Neural cell (in vitro differentiated cells): ENCODE results near the gene HOATZ. TPM values are rescaled to one million over a fixed set of nuclear protein-coding genes. Genes with fewer than 3 reads are reported as not detected.

Source experiments
- H2AFZ ChIP-seq: fragments of 200-600, 300-800 bp; sonication (generic), shearing (Covaris generic); 2 replicates; pipeline ENCODE4 v1.6.0; 2014; ENCODE audit warnings: low read depth, mild to moderate bottlenecking, antibody characterized with exemption, low read length, moderate library complexity
- H3F3A ChIP-seq: fragments of 200-600 bp; shearing (Covaris generic); 2 replicates; pipeline ENCODE4 v1.6.1; 2016; ENCODE audit warnings: mild to moderate bottlenecking, moderate library complexity, mixed read lengths, antibody characterized with exemption, low read length; ENCODE audit not compliant: insufficient read depth, poor library complexity, severe bottlenecking
- H3K27ac ChIP-seq: fragments of 200-600, 300-800 bp; sonication (generic), shearing (Covaris generic); 2 replicates; pipeline ENCODE4 v1.5.1; 2014; ENCODE audit warnings: mild to moderate bottlenecking, low read length, moderate library complexity
- H3K27me3 ChIP-seq: fragments of 300-800, 200-600 bp; sonication (generic), shearing (Covaris generic); 2 replicates; pipeline ENCODE4 v1.6.0; 2014; ENCODE audit warnings: mild to moderate bottlenecking, low read depth, low read length, moderate library complexity; ENCODE audit not compliant: insufficient read depth
- H3K36me3 ChIP-seq: fragments of 300-800, 200-600 bp; sonication (generic), shearing (Covaris generic); 2 replicates; pipeline ENCODE4 v1.5.1; 2014; ENCODE audit warnings: mild to moderate bottlenecking, antibody characterized with exemption, low read length, moderate library complexity; ENCODE audit not compliant: insufficient read depth
- H3K4me2 ChIP-seq: fragments of 300-800, 200-600 bp; sonication (generic), shearing (Covaris generic); 2 replicates; pipeline ENCODE4 v1.6.0; 2014; ENCODE audit warnings: mild to moderate bottlenecking, low read length
- H3K4me3 ChIP-seq: fragments of 300-800, 200-600 bp; sonication (generic), shearing (Covaris generic); 2 replicates; pipeline ENCODE4 v1.5.1; 2014; ENCODE audit warnings: mild to moderate bottlenecking, low read length, moderate library complexity
- H3K79me2 ChIP-seq: fragments of 200-600 bp; shearing (Covaris generic); replicated peaks from 2 replicates; pipeline ENCODE4 v1.6.0; 2014; ENCODE audit warnings: mild to moderate bottlenecking, low read length, moderate library complexity; ENCODE audit not compliant: insufficient read depth
- H3K9ac ChIP-seq: fragments of 300-800, 200-600 bp; sonication (generic), shearing (Covaris generic); 2 replicates; pipeline ENCODE4 v1.6.1; 2016; ENCODE audit warnings: mild to moderate bottlenecking, low read length, mixed read lengths
- H3K9me2 ChIP-seq: fragments of 200-600 bp; shearing (Covaris generic); 2 replicates; pipeline ENCODE4 v1.6.1; 2016; ENCODE audit warnings: mild to moderate bottlenecking, low read length, mixed read lengths; ENCODE audit not compliant: insufficient read depth
- H3K9me3 ChIP-seq: fragments of 200-600, 300-800 bp; sonication (generic), shearing (Covaris generic); 2 replicates; pipeline ENCODE4 v1.6.1; 2016; ENCODE audit warnings: mild to moderate bottlenecking, mixed run types, low read length, moderate library complexity, mixed read lengths
- H4K20me1 ChIP-seq: fragments of 200-600 bp; shearing (Covaris generic); 2 replicates; pipeline ENCODE4 v1.6.1; 2016; ENCODE audit warnings: mild to moderate bottlenecking, mixed run types; ENCODE audit not compliant: insufficient read depth
- EP300 ChIP-seq: fragments of 450-650 bp; conservative IDR thresholded peaks from 2 replicates; pipeline ENCODE4 v1.6.1; 2014; ENCODE audit warnings: antibody characterized with exemption, mild to moderate bottlenecking, moderate library complexity; ENCODE audit not compliant: poor library complexity, severe bottlenecking
- EZH2 ChIP-seq: fragments of 200-600, 300-800 bp; shearing (Covaris generic), sonication (generic); IDR thresholded peaks from 2 replicates; pipeline ENCODE4 v1.6.1; 2014; ENCODE audit warnings: antibody characterized with exemption, low read length, borderline replicate concordance, mild to moderate bottlenecking; ENCODE audit not compliant: insufficient read depth, poor library complexity, severe bottlenecking
- MXI1 ChIP-seq: fragments of 450-650 bp; conservative IDR thresholded peaks from 2 replicates; pipeline ENCODE4 v1.6.1; 2014; ENCODE audit warnings: antibody characterized with exemption, mild to moderate bottlenecking; ENCODE audit not compliant: poor library complexity, severe bottlenecking
- POLR2AphosphoS5 ChIP-seq: IDR thresholded peaks from 2 replicates; pipeline ENCODE4 v1.6.1; 2012
- RAD21 ChIP-seq: fragments of 450-650 bp; conservative IDR thresholded peaks from 2 replicates; pipeline ENCODE4 v1.6.1; 2014; ENCODE audit warnings: antibody characterized with exemption, mild to moderate bottlenecking, moderate library complexity
- SMC3 ChIP-seq: fragments of 450-650 bp; conservative IDR thresholded peaks from 2 replicates; pipeline ENCODE4 v1.6.1; 2014; ENCODE audit warnings: antibody characterized with exemption, mild to moderate bottlenecking, moderate library complexity; ENCODE audit not compliant: poor library complexity
- TAF1 ChIP-seq: IDR thresholded peaks from 2 replicates; pipeline ENCODE4 v1.6.1; 2012; ENCODE audit warnings: low read depth
- polyA plus RNA-seq: library from polyadenylated mRNA; depleted of rRNA; stranded (reverse); fragments of >200 nt; gene quantifications from 2 replicates; pipeline ENCODE4 v1.2.3, GENCODE V29; 2014
- TF ChIP-seq, protein P1 (sequence below): IDR thresholded peaks from 2 replicates; pipeline ENCODE4 v1.6.1; 2012; ENCODE audit warnings: borderline replicate concordance
- TF ChIP-seq, protein P2 (sequence below): fragments of 450-650 bp; IDR thresholded peaks from 2 replicates; pipeline ENCODE4 v1.5.1; 2014; ENCODE audit warnings: antibody characterized with exemption, mild to moderate bottlenecking, moderate library complexity; ENCODE audit not compliant: poor library complexity, severe bottlenecking

Gene HOATZ
- polyA plus RNA-seq, 1 donor from 2014 or later, result not detected

GRCh38 chr11:111477898-111478297 is 36.7 kb upstream of the HOATZ start:
- Histone ChIP-seq H3K4me2 (no peak overlapping the region), H3K9me3 (peaks cover 6% of the 10 kb centered on the region), H3K9me2 (no peaks in the 10 kb centered on the region), H3K27ac (no peak overlapping the region), H3F3A (no peaks in the 10 kb centered on the region), H4K20me1 (no peaks in the 10 kb centered on the region), H2AFZ (no peak overlapping the region), H3K4me3 (no peak overlapping the region), H3K27me3 (no peaks in the 10 kb centered on the region), H3K36me3 (no peaks in the 10 kb centered on the region), H3K79me2 (no peaks in the 10 kb centered on the region), H3K9ac (no peak overlapping the region)
- no peak for TF ChIP-seq RAD21
- TF ChIP-seq SMC3, result no peak
- TF ChIP-seq, protein P1, sequence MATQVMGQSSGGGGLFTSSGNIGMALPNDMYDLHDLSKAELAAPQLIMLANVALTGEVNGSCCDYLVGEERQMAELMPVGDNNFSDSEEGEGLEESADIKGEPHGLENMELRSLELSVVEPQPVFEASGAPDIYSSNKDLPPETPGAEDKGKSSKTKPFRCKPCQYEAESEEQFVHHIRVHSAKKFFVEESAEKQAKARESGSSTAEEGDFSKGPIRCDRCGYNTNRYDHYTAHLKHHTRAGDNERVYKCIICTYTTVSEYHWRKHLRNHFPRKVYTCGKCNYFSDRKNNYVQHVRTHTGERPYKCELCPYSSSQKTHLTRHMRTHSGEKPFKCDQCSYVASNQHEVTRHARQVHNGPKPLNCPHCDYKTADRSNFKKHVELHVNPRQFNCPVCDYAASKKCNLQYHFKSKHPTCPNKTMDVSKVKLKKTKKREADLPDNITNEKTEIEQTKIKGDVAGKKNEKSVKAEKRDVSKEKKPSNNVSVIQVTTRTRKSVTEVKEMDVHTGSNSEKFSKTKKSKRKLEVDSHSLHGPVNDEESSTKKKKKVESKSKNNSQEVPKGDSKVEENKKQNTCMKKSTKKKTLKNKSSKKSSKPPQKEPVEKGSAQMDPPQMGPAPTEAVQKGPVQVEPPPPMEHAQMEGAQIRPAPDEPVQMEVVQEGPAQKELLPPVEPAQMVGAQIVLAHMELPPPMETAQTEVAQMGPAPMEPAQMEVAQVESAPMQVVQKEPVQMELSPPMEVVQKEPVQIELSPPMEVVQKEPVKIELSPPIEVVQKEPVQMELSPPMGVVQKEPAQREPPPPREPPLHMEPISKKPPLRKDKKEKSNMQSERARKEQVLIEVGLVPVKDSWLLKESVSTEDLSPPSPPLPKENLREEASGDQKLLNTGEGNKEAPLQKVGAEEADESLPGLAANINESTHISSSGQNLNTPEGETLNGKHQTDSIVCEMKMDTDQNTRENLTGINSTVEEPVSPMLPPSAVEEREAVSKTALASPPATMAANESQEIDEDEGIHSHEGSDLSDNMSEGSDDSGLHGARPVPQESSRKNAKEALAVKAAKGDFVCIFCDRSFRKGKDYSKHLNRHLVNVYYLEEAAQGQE, result no peak
- no peak for TF ChIP-seq POLR2AphosphoS5
- TF ChIP-seq EP300, result no peak
- TF ChIP-seq MXI1, result no peak
- TF ChIP-seq EZH2, result no peak
- TF ChIP-seq, protein P2, sequence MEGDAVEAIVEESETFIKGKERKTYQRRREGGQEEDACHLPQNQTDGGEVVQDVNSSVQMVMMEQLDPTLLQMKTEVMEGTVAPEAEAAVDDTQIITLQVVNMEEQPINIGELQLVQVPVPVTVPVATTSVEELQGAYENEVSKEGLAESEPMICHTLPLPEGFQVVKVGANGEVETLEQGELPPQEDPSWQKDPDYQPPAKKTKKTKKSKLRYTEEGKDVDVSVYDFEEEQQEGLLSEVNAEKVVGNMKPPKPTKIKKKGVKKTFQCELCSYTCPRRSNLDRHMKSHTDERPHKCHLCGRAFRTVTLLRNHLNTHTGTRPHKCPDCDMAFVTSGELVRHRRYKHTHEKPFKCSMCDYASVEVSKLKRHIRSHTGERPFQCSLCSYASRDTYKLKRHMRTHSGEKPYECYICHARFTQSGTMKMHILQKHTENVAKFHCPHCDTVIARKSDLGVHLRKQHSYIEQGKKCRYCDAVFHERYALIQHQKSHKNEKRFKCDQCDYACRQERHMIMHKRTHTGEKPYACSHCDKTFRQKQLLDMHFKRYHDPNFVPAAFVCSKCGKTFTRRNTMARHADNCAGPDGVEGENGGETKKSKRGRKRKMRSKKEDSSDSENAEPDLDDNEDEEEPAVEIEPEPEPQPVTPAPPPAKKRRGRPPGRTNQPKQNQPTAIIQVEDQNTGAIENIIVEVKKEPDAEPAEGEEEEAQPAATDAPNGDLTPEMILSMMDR, result no peak
- no peak for TF ChIP-seq TAF1

- no peak overlapping the region for H3K4me3 ChIP-seq
- no peaks in the 10 kb centered on the region for H3K27me3 ChIP-seq
- no peak for TF ChIP-seq SMC3
- no peak for TF ChIP-seq MXI1
- TF ChIP-seq, protein P1, result no peak
- no peak for TF ChIP-seq EP300
- TF ChIP-seq TAF1, result no peak
- no peak for TF ChIP-seq RAD21
- TF ChIP-seq, protein P2, result no peak
- TF ChIP-seq EZH2, result no peak
- TF ChIP-seq POLR2AphosphoS5, result no peak
These were observed 34.9 kb upstream of the HOATZ start for GRCh38 chr11:111479666-111480065.

More at GRCh38 chr11:111479666-111480065, 34.9 kb upstream of the HOATZ start:
- Histone ChIP-seq H3K9me3 (peaks cover under 1% of the 10 kb centered on the region), H4K20me1 (no peaks in the 10 kb centered on the region), H3K9ac (no peak overlapping the region), H3K36me3 (no peaks in the 10 kb centered on the region), H3K9me2 (no peaks in the 10 kb centered on the region), H3K4me2 (no peak overlapping the region), H2AFZ (no peak overlapping the region), H3F3A (no peaks in the 10 kb centered on the region), H3K79me2 (no peaks in the 10 kb centered on the region), H3K27ac (no peak overlapping the region)
